Measurements from ENCODE around the gene JCAD. TPM values are rescaled to one million over a fixed set of nuclear protein-coding genes. Genes with fewer than 3 reads are reported as not detected.

The JCAD gene
- total RNA-seq, 1 experiment from 2014 or later, result 40.7 TPM

DNA sequence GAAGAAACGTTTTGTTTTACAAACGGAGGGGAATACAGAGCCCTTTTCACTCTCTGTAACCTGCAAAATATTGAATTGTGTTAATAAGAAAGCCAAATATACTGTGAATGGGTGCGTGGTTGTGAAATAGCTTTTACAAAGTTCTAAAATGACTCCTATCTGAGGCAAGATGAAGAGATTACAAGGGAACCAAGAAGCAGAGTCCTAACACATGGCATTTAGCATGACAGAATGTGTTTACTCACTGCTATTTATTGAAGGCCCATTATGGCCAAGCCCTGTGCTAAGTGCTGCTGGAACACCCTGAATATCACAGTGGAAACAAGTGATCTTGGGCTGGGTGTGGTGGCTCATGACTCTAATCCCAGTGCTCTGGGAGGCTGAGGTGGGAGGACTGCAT lies 12.9 kb downstream of the JCAD start:
- DNase-seq (ENCODE audit: low read depth, low spot score) (no peak), ATAC-seq (no peak)
- CTCF ChIA-PET, result no interaction called here
- no peak for TF ChIP-seq POLR2AphosphoS5 (IDR thresholded peaks at IDR 0.05; ENCODE audit: low read depth, low read length)
- no peak for TF ChIP-seq TCF7L2 (IDR thresholded peaks at IDR 0.05; ENCODE audit: low read depth, low read length)
- no peak for TF ChIP-seq SIN3A (IDR thresholded peaks at IDR 0.05; ENCODE audit: borderline replicate concordance, insufficient read depth, low read depth, low read length)
- TF ChIP-seq, protein P1, sequence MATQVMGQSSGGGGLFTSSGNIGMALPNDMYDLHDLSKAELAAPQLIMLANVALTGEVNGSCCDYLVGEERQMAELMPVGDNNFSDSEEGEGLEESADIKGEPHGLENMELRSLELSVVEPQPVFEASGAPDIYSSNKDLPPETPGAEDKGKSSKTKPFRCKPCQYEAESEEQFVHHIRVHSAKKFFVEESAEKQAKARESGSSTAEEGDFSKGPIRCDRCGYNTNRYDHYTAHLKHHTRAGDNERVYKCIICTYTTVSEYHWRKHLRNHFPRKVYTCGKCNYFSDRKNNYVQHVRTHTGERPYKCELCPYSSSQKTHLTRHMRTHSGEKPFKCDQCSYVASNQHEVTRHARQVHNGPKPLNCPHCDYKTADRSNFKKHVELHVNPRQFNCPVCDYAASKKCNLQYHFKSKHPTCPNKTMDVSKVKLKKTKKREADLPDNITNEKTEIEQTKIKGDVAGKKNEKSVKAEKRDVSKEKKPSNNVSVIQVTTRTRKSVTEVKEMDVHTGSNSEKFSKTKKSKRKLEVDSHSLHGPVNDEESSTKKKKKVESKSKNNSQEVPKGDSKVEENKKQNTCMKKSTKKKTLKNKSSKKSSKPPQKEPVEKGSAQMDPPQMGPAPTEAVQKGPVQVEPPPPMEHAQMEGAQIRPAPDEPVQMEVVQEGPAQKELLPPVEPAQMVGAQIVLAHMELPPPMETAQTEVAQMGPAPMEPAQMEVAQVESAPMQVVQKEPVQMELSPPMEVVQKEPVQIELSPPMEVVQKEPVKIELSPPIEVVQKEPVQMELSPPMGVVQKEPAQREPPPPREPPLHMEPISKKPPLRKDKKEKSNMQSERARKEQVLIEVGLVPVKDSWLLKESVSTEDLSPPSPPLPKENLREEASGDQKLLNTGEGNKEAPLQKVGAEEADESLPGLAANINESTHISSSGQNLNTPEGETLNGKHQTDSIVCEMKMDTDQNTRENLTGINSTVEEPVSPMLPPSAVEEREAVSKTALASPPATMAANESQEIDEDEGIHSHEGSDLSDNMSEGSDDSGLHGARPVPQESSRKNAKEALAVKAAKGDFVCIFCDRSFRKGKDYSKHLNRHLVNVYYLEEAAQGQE (IDR thresholded peaks at IDR 0.05; ENCODE audit: insufficient read depth in 1 of 2, low read depth in 2 of 2, low read length in 1 of 2), result no peak
- TF ChIP-seq, protein P2, sequence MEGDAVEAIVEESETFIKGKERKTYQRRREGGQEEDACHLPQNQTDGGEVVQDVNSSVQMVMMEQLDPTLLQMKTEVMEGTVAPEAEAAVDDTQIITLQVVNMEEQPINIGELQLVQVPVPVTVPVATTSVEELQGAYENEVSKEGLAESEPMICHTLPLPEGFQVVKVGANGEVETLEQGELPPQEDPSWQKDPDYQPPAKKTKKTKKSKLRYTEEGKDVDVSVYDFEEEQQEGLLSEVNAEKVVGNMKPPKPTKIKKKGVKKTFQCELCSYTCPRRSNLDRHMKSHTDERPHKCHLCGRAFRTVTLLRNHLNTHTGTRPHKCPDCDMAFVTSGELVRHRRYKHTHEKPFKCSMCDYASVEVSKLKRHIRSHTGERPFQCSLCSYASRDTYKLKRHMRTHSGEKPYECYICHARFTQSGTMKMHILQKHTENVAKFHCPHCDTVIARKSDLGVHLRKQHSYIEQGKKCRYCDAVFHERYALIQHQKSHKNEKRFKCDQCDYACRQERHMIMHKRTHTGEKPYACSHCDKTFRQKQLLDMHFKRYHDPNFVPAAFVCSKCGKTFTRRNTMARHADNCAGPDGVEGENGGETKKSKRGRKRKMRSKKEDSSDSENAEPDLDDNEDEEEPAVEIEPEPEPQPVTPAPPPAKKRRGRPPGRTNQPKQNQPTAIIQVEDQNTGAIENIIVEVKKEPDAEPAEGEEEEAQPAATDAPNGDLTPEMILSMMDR (IDR thresholded peaks at IDR 0.05), result no peak
- Histone ChIP-seq H3K4me3 (ENCODE audit: low read depth in 2 of 2, low read length in 2 of 2) (no peak overlapping the region), H3K36me3 (ENCODE audit: control insufficient read depth, insufficient read depth, low read length) (no peaks in the 10 kb centered on the region; the same call in 1 of the 2 replicates), H3K9me3 (ENCODE audit: control insufficient read depth, insufficient read depth, low read depth, low read length) (no peaks in the 10 kb centered on the region), H3K27me3 (ENCODE audit: control insufficient read depth, insufficient read depth, low read length) (no peaks in the 10 kb centered on the region), H3K27ac (ENCODE audit: low read length) (no peak overlapping the region), H3K4me1 (ENCODE audit: control insufficient read depth, insufficient read depth, low read length) (peaks cover 16% of the 10 kb centered on the region)
- intact Hi-C loops (cut with micrococcal nuclease; ENCODE audit: unreplicated experiment) (no loop called here), in situ Hi-C loops (cut with HindIII; ENCODE audit: low pct_unique_long_range_greater_than_20kb, low sequenced_read_pairs) (no loop called here)
- POLR2A ChIA-PET, result no interaction called here
- BruUV-seq (replicated peaks), result no TSS peak

DNA sequence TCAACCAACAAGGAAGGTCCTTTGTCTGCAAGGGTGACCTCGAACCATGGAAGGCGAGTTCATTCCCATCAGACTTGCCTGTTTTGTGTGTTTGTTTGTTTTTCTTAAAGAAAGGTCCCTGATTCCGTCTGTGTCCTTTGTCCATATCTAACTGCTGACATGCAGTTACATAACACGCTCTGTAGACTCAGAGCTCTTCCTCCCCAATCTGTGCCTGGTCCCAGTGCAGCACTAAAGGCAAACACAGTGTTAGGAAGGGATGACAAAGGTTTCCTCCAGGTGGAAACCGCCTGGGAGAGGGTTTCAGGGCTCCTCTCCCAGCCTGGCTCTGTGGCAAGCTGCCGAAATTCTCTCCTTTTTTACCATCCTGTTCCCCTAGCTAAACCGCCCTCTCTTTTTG lies 13.4 kb downstream of the JCAD start:
- peaks cover 12% of the 10 kb centered on the region; the same call in 1 of the 2 replicates for H3K4me1 ChIP-seq (ENCODE audit: control insufficient read depth, insufficient read depth, low read length)
- ChIA-PET POLR2A (no interaction called here), CTCF (no interaction called here)
- H3K27ac ChIP-seq (ENCODE audit: low read length), result no peak overlapping the region
- DNase-seq (ENCODE audit: low read depth, low spot score) (no peak), ATAC-seq (no peak)
- H3K9me3 ChIP-seq (ENCODE audit: control insufficient read depth, insufficient read depth, low read depth, low read length), result no peaks in the 10 kb centered on the region
- H3K27me3 ChIP-seq (ENCODE audit: control insufficient read depth, insufficient read depth, low read length), result no peaks in the 10 kb centered on the region
- no TSS peak for BruUV-seq (replicated peaks)
- in situ Hi-C loops (cut with HindIII; ENCODE audit: low pct_unique_long_range_greater_than_20kb, low sequenced_read_pairs) (no loop called here), intact Hi-C loops (cut with micrococcal nuclease; ENCODE audit: unreplicated experiment) (no loop called here)
- no peaks in the 10 kb centered on the region; the same call in 1 of the 2 replicates for H3K36me3 ChIP-seq (ENCODE audit: control insufficient read depth, insufficient read depth, low read length)
- TF ChIP-seq, protein P2 (IDR thresholded peaks at IDR 0.05), result no peak
- TF ChIP-seq SIN3A (IDR thresholded peaks at IDR 0.05; ENCODE audit: borderline replicate concordance, insufficient read depth, low read depth, low read length) (no peak), TCF7L2 (IDR thresholded peaks at IDR 0.05; ENCODE audit: low read depth, low read length) (no peak), POLR2AphosphoS5 (IDR thresholded peaks at IDR 0.05; ENCODE audit: low read depth, low read length) (no peak)
- TF ChIP-seq, protein P1 (IDR thresholded peaks at IDR 0.05; ENCODE audit: insufficient read depth in 1 of 2, low read depth in 2 of 2, low read length in 1 of 2), result no peak
- no peak overlapping the region for H3K4me3 ChIP-seq (ENCODE audit: low read depth in 2 of 2, low read length in 2 of 2)

All from Panc1 (cell line).